Astrocyte of the cerebellum (primary cell): ENCODE results near the gene ABCC3.

Experiments used
- DNase-seq: peaks from one replicate; pipeline ENCODE4 v3.0.0-alpha.2; 2011; ENCODE audit warnings: low read depth
- H3K4me3 ChIP-seq: 2 replicates; pipeline ENCODE4 v1.5.1; 2011; ENCODE audit warnings: mild to moderate bottlenecking, low read depth, low read length, moderate library complexity
- in situ Hi-C: cut with HindIII; loops from 2 replicates; pipeline ENCODE4 v1.10.0; 2017; ENCODE audit warnings: low sequenced_read_pairs
- TF ChIP-seq, protein P1 (sequence below): IDR thresholded peaks from 2 replicates; pipeline ENCODE4 v1.5.1; 2012; ENCODE audit warnings: low read length, low read depth, moderate library complexity, mild to moderate bottlenecking; ENCODE audit errors: missing control alignments

The ABCC3 gene

GRCh38 chr17:50728112-50728429 is 93.4 kb downstream of the ABCC3 start:
- TF ChIP-seq, protein P1, sequence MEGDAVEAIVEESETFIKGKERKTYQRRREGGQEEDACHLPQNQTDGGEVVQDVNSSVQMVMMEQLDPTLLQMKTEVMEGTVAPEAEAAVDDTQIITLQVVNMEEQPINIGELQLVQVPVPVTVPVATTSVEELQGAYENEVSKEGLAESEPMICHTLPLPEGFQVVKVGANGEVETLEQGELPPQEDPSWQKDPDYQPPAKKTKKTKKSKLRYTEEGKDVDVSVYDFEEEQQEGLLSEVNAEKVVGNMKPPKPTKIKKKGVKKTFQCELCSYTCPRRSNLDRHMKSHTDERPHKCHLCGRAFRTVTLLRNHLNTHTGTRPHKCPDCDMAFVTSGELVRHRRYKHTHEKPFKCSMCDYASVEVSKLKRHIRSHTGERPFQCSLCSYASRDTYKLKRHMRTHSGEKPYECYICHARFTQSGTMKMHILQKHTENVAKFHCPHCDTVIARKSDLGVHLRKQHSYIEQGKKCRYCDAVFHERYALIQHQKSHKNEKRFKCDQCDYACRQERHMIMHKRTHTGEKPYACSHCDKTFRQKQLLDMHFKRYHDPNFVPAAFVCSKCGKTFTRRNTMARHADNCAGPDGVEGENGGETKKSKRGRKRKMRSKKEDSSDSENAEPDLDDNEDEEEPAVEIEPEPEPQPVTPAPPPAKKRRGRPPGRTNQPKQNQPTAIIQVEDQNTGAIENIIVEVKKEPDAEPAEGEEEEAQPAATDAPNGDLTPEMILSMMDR, result no peak
- no peak for DNase-seq
- in situ Hi-C loops, result no loop called here
- H3K4me3 ChIP-seq, result no peak overlapping the region

DNA sequence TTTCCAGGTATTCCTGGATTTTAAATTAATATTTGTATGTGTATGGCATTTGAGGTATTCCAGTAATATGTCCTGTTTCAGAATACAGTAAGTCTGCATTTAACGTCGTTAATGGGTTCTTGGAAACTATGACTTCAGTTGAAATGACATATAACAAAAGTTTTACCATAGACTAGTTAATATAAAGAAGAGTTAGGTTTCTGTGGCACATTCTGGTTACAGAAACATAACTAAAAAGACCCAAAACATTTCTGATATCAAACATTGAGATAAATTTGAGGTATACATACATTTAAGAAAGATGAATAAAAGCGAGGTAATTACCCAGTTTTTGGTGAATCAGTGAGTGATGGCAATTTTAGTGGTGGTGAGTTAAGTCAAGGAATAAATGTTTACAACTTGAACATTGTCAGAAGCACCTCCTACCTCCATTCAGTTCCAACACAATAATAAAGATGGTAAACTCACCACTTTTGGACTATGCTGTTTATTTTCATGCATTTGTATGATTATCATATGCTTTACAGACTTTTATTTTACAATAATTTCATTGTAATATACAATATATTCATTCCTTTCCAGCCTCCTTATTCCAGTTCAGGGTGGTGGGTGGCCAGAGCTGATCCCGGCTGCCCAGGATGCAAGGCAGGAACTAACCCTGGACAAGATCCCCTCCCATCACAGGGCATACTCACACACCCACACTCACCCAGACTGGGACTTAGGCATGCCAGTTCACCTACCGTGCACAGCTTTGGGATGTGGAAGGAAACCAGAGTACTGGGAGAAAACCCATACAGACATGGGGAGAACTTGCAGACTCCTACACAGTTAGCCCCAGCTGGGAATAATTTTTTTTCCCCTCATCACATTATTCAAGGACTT is 94.4 kb downstream of the ABCC3 start:
- H3K4me3 ChIP-seq, result no peak overlapping the region
- in situ Hi-C loops, result no loop called here
- TF ChIP-seq, protein P1, result no peak
- no peak for DNase-seq

GRCh38 chr17:50731575-50732460 is 97.1 kb downstream of the ABCC3 start:
- H3K4me3 ChIP-seq, result no peak overlapping the region
- TF ChIP-seq, protein P1, result no peak
- in situ Hi-C loops, result no loop called here
- no peak for DNase-seq

DNA sequence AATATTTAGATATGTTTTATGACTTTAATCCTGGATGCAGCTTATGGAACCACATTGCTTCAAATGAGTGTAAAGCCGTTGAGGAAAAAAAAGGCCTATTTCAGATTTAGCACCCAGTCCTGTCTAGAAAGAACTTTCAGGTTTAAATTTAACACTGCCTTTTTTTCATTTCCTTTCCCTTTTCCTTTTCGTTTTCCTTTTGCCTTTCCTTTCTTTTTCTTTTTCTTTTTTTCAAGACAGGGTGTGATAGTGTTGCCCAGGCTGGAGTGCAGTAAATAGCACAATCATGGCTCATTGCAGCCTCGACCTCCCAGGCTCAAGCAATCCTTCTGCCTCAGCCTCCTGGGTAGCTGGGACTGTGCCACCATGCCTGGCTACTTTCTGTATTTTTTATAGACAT is 100.6 kb downstream of the ABCC3 start:
- no peak for DNase-seq
- TF ChIP-seq, protein P1, result no peak
- no peak overlapping the region for H3K4me3 ChIP-seq
- in situ Hi-C loops, result no loop called here

DNA sequence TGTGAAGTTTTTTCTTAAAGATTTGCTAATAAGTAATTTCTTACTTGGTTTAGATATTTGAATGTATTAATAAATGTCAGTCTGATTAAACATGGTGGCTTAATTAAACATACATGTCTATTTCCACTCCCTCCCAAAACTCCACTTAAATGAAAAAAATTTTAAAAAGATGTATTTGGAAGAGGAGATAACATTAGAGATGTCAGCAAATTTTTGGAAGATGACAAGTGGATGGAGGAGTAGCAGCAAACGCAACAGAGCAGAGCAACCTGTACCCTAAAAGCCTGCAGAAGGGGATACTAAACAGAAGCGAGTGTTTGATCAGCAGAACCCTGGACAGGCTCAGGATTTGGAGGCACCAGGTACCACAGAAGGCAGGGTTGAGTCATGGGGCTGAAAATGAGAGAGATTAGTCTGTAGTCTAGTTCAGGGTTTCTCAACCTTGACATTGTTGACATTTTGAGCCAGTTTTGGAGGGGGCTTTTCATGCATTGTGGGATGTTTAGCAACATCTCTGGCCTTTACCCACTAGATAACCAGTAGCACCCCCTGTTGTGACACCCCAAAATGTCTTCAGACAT is 102.5 kb downstream of the ABCC3 start:
- TF ChIP-seq, protein P1, result no peak
- in situ Hi-C loops, result no loop called here
- no peak for DNase-seq
- H3K4me3 ChIP-seq, result no peak overlapping the region

GRCh38 chr17:50739098-50739497 is 104.4 kb downstream of the ABCC3 start:
- no peak for DNase-seq
- no peak overlapping the region for H3K4me3 ChIP-seq
- TF ChIP-seq, protein P1, result no peak
- in situ Hi-C loops, result no loop called here
